ENCODE measurements around the gene BAX.
"Not testable (repeated sequence)": the region's sequence is repeated elsewhere in the genome, so short reads cannot be mapped to it uniquely, and the experiment has no call there.

The BAX gene

GRCh38 chr19:48914181-48914580 lies 40.5 kb upstream of the BAX start:
- no peaks in the 10 kb centered on the region for H3K27me3 ChIP-seq (ENCODE audit: insufficient read depth, insufficient read length)
- DNase-seq (ENCODE audit: low read depth, low spot score) = no peak
- H3K4me1 ChIP-seq (ENCODE audit: insufficient read depth, insufficient read length) = no peaks in the 10 kb centered on the region
- no peak overlapping the region for H3K4me3 ChIP-seq (ENCODE audit: insufficient read length, low read depth)
- H3K9ac ChIP-seq (ENCODE audit: insufficient read length, low read depth) = no peak overlapping the region
- peaks cover 49% of the 10 kb centered on the region for H3K36me3 ChIP-seq (ENCODE audit: insufficient read depth, insufficient read length, low read length)
- H3K9me3 ChIP-seq (ENCODE audit: insufficient read depth, low read length) = no peaks in the 10 kb centered on the region
- TF ChIP-seq ZNF274 (IDR thresholded peaks at IDR 0.05; ENCODE audit: low read depth, low read length) (no peak), YY1 (IDR thresholded peaks at IDR 0.05; ENCODE audit: insufficient read depth, insufficient read length) (no peak), SUZ12 (IDR thresholded peaks at IDR 0.05; ENCODE audit: extremely low read depth, insufficient read depth, insufficient read length) (no peak)

- H3K9ac ChIP-seq (ENCODE audit: insufficient read length, low read depth) = no peak overlapping the region
- DNase-seq (ENCODE audit: low read depth, low spot score) = no peak
- no peaks in the 10 kb centered on the region for H3K4me1 ChIP-seq (ENCODE audit: insufficient read depth, insufficient read length)
- no peaks in the 10 kb centered on the region for H3K9me3 ChIP-seq (ENCODE audit: insufficient read depth, low read length)
- H3K36me3 ChIP-seq (ENCODE audit: insufficient read depth, insufficient read length, low read length) = peaks cover 48% of the 10 kb centered on the region
- TF ChIP-seq YY1 (IDR thresholded peaks at IDR 0.05; ENCODE audit: insufficient read depth, insufficient read length) (no peak), ZNF274 (IDR thresholded peaks at IDR 0.05; ENCODE audit: low read depth, low read length) (no peak), SUZ12 (IDR thresholded peaks at IDR 0.05; ENCODE audit: extremely low read depth, insufficient read depth, insufficient read length) (no peak)
- no peaks in the 10 kb centered on the region for H3K27me3 ChIP-seq (ENCODE audit: insufficient read depth, insufficient read length)
- H3K4me3 ChIP-seq (ENCODE audit: insufficient read length, low read depth) = no peak overlapping the region
Measured at GRCh38 chr19:48915757-48916156, 38.9 kb upstream of the BAX start.

GRCh38 chr19:48918071-48918470 lies 36.6 kb upstream of the BAX start:
- no peaks in the 10 kb centered on the region for H3K27me3 ChIP-seq (ENCODE audit: insufficient read depth, insufficient read length)
- DNase-seq (ENCODE audit: low read depth, low spot score) = no peak
- H3K4me3 ChIP-seq (ENCODE audit: insufficient read length, low read depth) = no peak overlapping the region
- no peak for TF ChIP-seq SUZ12 (IDR thresholded peaks at IDR 0.05; ENCODE audit: extremely low read depth, insufficient read depth, insufficient read length)
- TF ChIP-seq ZNF274 (IDR thresholded peaks at IDR 0.05; ENCODE audit: low read depth, low read length) = no peak
- no peak for TF ChIP-seq YY1 (IDR thresholded peaks at IDR 0.05; ENCODE audit: insufficient read depth, insufficient read length)
- H3K4me1 ChIP-seq (ENCODE audit: insufficient read depth, insufficient read length) = no peaks in the 10 kb centered on the region
- H3K9ac ChIP-seq (ENCODE audit: insufficient read length, low read depth) = no peak overlapping the region
- H3K9me3 ChIP-seq (ENCODE audit: insufficient read depth, low read length) = no peaks in the 10 kb centered on the region
- H3K36me3 ChIP-seq (ENCODE audit: insufficient read depth, insufficient read length, low read length) = peaks cover 52% of the 10 kb centered on the region

GRCh38 chr19:48918801-48919247 lies 35.9 kb upstream of the BAX start:
- Histone ChIP-seq H3K27me3 (ENCODE audit: insufficient read depth, insufficient read length) (no peaks in the 10 kb centered on the region), H3K9ac (ENCODE audit: insufficient read length, low read depth) (no peak overlapping the region), H3K4me3 (ENCODE audit: insufficient read length, low read depth) (no peak overlapping the region), H3K4me1 (ENCODE audit: insufficient read depth, insufficient read length) (no peaks in the 10 kb centered on the region), H3K36me3 (ENCODE audit: insufficient read depth, insufficient read length, low read length) (peaks cover 48% of the 10 kb centered on the region), H3K9me3 (ENCODE audit: insufficient read depth, low read length) (no peaks in the 10 kb centered on the region)
- no peak for DNase-seq (ENCODE audit: low read depth, low spot score)
- TF ChIP-seq YY1 (IDR thresholded peaks at IDR 0.05; ENCODE audit: insufficient read depth, insufficient read length) (no peak), SUZ12 (IDR thresholded peaks at IDR 0.05; ENCODE audit: extremely low read depth, insufficient read depth, insufficient read length) (no peak), ZNF274 (IDR thresholded peaks at IDR 0.05; ENCODE audit: low read depth, low read length) (no peak)

DNA sequence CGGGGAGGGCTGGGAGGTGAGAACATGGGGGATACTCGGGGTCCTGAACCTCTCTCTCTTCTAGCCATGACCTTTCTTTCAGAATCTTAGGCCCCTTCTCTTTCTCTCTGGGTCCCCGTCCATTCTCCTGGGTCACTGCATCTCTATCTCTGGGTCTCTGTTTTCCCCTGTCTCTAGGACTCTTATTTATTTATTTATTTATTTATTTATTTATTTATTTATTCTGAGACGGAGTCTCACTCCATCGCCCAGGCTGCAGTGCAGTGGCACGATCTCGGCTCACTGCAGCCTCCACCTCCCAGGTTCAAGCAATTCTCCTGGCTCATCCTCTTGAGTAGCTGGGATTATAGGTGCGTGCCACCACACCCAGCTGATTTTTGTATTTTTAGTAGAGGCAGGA lies 35.4 kb upstream of the BAX start:
- not testable (repeated sequence) for H3K4me1 ChIP-seq (ENCODE audit: insufficient read depth, insufficient read length); H3K9me3 ChIP-seq (ENCODE audit: insufficient read depth, low read length); H3K27me3 ChIP-seq (ENCODE audit: insufficient read depth, insufficient read length); DNase-seq (ENCODE audit: low read depth, low spot score); H3K4me3 ChIP-seq (ENCODE audit: insufficient read length, low read depth); H3K9ac ChIP-seq (ENCODE audit: insufficient read length, low read depth)
- H3K36me3 ChIP-seq (ENCODE audit: insufficient read depth, insufficient read length, low read length) = peaks cover 48% of the 10 kb centered on the region

DNA sequence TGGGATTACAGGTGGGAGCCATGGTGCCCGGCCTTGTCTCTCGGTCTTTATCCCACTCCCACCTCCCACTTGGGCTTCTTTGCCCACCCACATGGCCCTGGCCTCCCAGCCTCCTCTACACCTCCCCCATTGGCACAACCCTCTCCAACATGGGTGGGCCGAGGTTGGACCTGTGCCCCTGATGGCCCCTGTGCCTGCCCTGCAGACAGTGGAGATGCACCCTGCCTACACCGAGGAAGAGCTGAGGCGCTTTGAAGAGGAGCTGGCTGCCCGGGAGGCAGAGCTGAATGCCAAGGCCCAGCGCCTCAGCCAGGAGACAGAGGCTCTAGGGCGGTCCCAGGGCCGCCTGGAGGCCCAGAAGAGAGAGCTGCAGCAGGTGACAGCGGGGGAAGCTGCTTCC lies 33.7 kb upstream of the BAX start:
- peaks cover 42% of the 10 kb centered on the region for H3K36me3 ChIP-seq (ENCODE audit: insufficient read depth, insufficient read length, low read length)
- H3K9ac ChIP-seq (ENCODE audit: insufficient read length, low read depth) = no peak overlapping the region
- no peak for DNase-seq (ENCODE audit: low read depth, low spot score)
- H3K4me3 ChIP-seq (ENCODE audit: insufficient read length, low read depth) = no peak overlapping the region
- H3K9me3 ChIP-seq (ENCODE audit: insufficient read depth, low read length) = no peaks in the 10 kb centered on the region
- no peaks in the 10 kb centered on the region for H3K4me1 ChIP-seq (ENCODE audit: insufficient read depth, insufficient read length)
- no peaks in the 10 kb centered on the region for H3K27me3 ChIP-seq (ENCODE audit: insufficient read depth, insufficient read length)
- TF ChIP-seq SUZ12 (IDR thresholded peaks at IDR 0.05; ENCODE audit: extremely low read depth, insufficient read depth, insufficient read length) = no peak
- no peak for TF ChIP-seq ZNF274 (IDR thresholded peaks at IDR 0.05; ENCODE audit: low read depth, low read length)
- no peak for TF ChIP-seq YY1 (IDR thresholded peaks at IDR 0.05; ENCODE audit: insufficient read depth, insufficient read length)

DNA sequence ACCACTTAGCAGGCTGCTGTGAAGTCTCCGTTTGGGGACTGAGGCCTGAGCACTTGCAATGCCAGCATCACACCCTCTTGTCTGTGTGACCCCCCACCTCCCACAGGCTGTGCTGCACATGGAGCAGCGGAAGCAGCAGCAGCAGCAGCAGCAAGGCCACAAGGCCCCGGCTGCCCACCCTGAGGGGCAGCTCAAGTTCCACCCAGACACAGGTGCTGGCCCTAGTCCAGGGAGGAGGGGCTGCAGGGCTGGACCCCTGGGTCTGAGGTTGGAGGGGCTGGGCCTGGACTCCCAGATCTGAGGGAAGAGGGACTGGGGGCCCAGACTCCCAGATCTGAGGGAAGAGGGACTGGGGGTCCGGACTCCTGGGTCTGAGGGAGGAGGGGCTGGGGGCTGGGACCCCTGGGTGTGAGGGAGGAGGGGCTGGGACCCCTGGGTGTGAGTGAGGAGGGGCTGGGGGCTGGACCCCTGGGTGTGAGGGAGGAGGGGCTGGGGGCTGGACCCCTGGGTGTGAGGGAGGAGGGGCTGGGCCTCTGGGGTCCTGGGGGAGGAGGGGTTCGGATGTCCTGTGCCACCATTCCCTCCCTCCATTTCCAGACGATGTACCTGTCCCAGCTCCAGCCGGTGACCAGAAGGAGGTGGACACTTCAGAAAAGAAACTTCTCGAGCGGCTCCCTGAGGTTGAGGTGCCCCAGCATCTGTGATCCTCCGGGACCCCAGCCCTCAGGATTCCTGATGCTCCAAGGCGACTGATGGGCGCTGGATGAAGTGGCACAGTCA lies 32.8 kb upstream of the BAX start:
- Histone ChIP-seq H3K9me3 (ENCODE audit: insufficient read depth, low read length) (no peaks in the 10 kb centered on the region), H3K9ac (ENCODE audit: insufficient read length, low read depth) (no peak overlapping the region), H3K36me3 (ENCODE audit: insufficient read depth, insufficient read length, low read length) (peaks cover 42% of the 10 kb centered on the region), H3K4me3 (ENCODE audit: insufficient read length, low read depth) (no peak overlapping the region), H3K4me1 (ENCODE audit: insufficient read depth, insufficient read length) (no peaks in the 10 kb centered on the region), H3K27me3 (ENCODE audit: insufficient read depth, insufficient read length) (no peaks in the 10 kb centered on the region)
- TF ChIP-seq SUZ12 (IDR thresholded peaks at IDR 0.05; ENCODE audit: extremely low read depth, insufficient read depth, insufficient read length) = no peak
- no peak for TF ChIP-seq ZNF274 (IDR thresholded peaks at IDR 0.05; ENCODE audit: low read depth, low read length)
- no peak for TF ChIP-seq YY1 (IDR thresholded peaks at IDR 0.05; ENCODE audit: insufficient read depth, insufficient read length)
- DNase-seq (ENCODE audit: low read depth, low spot score) = no peak
